DMS114 treated with DMSO at 0.1 percent for 48 hours (cell line): ENCODE data around the gene TENM3.

Source experiments
- DNase-seq: peaks from one replicate; lab custom pipeline; 2025; ENCODE audit not compliant: unreplicated experiment; lab: John Stamatoyannopoulos, UW

The TENM3 gene

GRCh38 chr4:182649698-182650477 lies 406.7 kb downstream of the TENM3 start:
- no peak for DNase-seq

- DNase-seq, result no peak
These were observed 410.4 kb downstream of the TENM3 start for GRCh38 chr4:182653596-182653995.

- no peak for DNase-seq
These were observed 412.1 kb downstream of the TENM3 start for GRCh38 chr4:182655340-182655739.

GRCh38 chr4:182662551-182662950 lies 419.3 kb downstream of the TENM3 start:
- DNase-seq, result no peak

GRCh38 chr4:182671231-182671630 lies 428.0 kb downstream of the TENM3 start:
- no peak for DNase-seq

- DNase-seq, result no peak
These were observed 428.5 kb downstream of the TENM3 start for GRCh38 chr4:182671749-182672148.

- DNase-seq, result no peak
These were observed 435.4 kb downstream of the TENM3 start for GRCh38 chr4:182678590-182678989.

GRCh38 chr4:182679533-182679932 lies 436.3 kb downstream of the TENM3 start:
- no peak for DNase-seq

- DNase-seq, result no peak
These were observed 437.0 kb downstream of the TENM3 start for GRCh38 chr4:182680234-182680653.

GRCh38 chr4:182683661-182684060 lies 440.5 kb downstream of the TENM3 start:
- no peak for DNase-seq

GRCh38 chr4:182684796-182685195 lies 441.6 kb downstream of the TENM3 start:
- DNase-seq, result no peak

GRCh38 chr4:182688081-182688480 lies 444.9 kb downstream of the TENM3 start:
- DNase-seq, result no peak

GRCh38 chr4:182694551-182694950 lies 451.3 kb downstream of the TENM3 start:
- DNase-seq, result no peak

- DNase-seq, result no peak
These were observed 451.8 kb downstream of the TENM3 start for GRCh38 chr4:182695009-182695408.

- DNase-seq, result no peak
These were observed 452.6 kb downstream of the TENM3 start for GRCh38 chr4:182695842-182696241.

- no peak for DNase-seq
These were observed 453.9 kb downstream of the TENM3 start for GRCh38 chr4:182697094-182697493.

- no peak for DNase-seq
These were observed 455.0 kb downstream of the TENM3 start for GRCh38 chr4:182698212-182698611.

- DNase-seq, result no peak
These were observed 456.0 kb downstream of the TENM3 start for GRCh38 chr4:182699201-182699600.

- DNase-seq, result no peak
These were observed 456.6 kb downstream of the TENM3 start for GRCh38 chr4:182699795-182700194.

GRCh38 chr4:182700362-182701160 lies 457.4 kb downstream of the TENM3 start:
- no peak for DNase-seq

GRCh38 chr4:182704077-182704476 lies 460.9 kb downstream of the TENM3 start:
- no peak for DNase-seq

- no peak for DNase-seq
These were observed 461.7 kb downstream of the TENM3 start for GRCh38 chr4:182704948-182705347.
